Glutamatergic neuron (in vitro differentiated cells): ENCODE results near the gene ZNF845. TPM values are rescaled to one million over a fixed set of nuclear protein-coding genes. Genes with fewer than 3 reads are reported as not detected.
"Not testable (repeated sequence)": the region's sequence is repeated elsewhere in the genome, so short reads cannot be mapped to it uniquely, and the experiment has no call there.

Experiments used
- DNase-seq: peaks from one replicate; pipeline ENCODE4 v3.0.0; 2022
- H3K27ac Mint-ChIP-seq: one replicate; pipeline ENCODE4 v1.8.0; 2020; ENCODE audit warnings: mild to moderate bottlenecking, mixed read lengths, inconsistent platforms; ENCODE audit not compliant: unreplicated experiment
- H3K27me3 Mint-ChIP-seq: one replicate; pipeline ENCODE4 v1.8.0; 2020; ENCODE audit warnings: mild to moderate bottlenecking, moderate library complexity, mixed read lengths, inconsistent platforms; ENCODE audit not compliant: unreplicated experiment
- H3K36me3 Mint-ChIP-seq: one replicate; pipeline ENCODE4 v1.8.0; 2020; ENCODE audit warnings: mild to moderate bottlenecking, mixed read lengths, inconsistent platforms; ENCODE audit not compliant: unreplicated experiment
- H3K4me1 Mint-ChIP-seq: one replicate; pipeline ENCODE4 v1.8.0; 2020; ENCODE audit warnings: mild to moderate bottlenecking, low read depth, mixed read lengths, inconsistent platforms; ENCODE audit not compliant: unreplicated experiment
- H3K4me3 Mint-ChIP-seq: one replicate; pipeline ENCODE4 v1.8.0; 2020; ENCODE audit warnings: mild to moderate bottlenecking, mixed read lengths, inconsistent platforms; ENCODE audit not compliant: unreplicated experiment
- H3K9me3 Mint-ChIP-seq: one replicate; pipeline ENCODE4 v1.8.0; 2020; ENCODE audit warnings: mild to moderate bottlenecking, moderate library complexity, mixed read lengths, inconsistent platforms; ENCODE audit not compliant: unreplicated experiment
- CTCF ChIP-seq: fragments of 200-600 bp; sonication (generic); IDR thresholded peaks from one replicate; pipeline ENCODE4 v1.5.0; 2021; ENCODE audit not compliant: partially characterized antibody, unreplicated experiment
- total RNA-seq: library from RNA; stranded (reverse); fragmentation: NEBNext Ultra II Directional; extraction: Animal tissue kit (Norgen Biotek cat#: 25700); gene quantifications from one replicate; pipeline ENCODE4 v1.2.1, GENCODE V29; 2021; ENCODE audit not compliant: unreplicated experiment

Gene ZNF845
- total RNA-seq, 1 donor from 2014 or later, result 8.5 TPM

GRCh38 chr19:53394974-53395839 lies 61.7 kb downstream of the ZNF845 start, which contains the start of gene ZNF765:
ZNF765 (plus strand) TSS chr19:53395149; CDS start chr19:53398016, 2,867 bp downstream.
- Mint-ChIP-seq H3K27ac (peak within 1 kb of the TSS; percentile 97), H3K4me1 (peaks cover 12% of the 10 kb centered on the region), H3K27me3 (peaks cover 5% of the 10 kb centered on the region), H3K9me3 (peaks cover 11% of the 10 kb centered on the region), H3K4me3 (peak within 1 kb of the TSS; percentile 96), H3K36me3 (no peaks in the 10 kb centered on the region)
- peak; percentile 97 for DNase-seq
- TF ChIP-seq CTCF, result peak; percentile 82

GRCh38 chr19:53395840-53396524 lies 62.4 kb downstream of the ZNF845 start:
- peak overlapping the region; percentile 96 for H3K4me3 Mint-ChIP-seq
- peaks cover 12% of the 10 kb centered on the region for H3K4me1 Mint-ChIP-seq
- not testable (repeated sequence) for H3K36me3 Mint-ChIP-seq, DNase-seq, H3K27me3 Mint-ChIP-seq
- H3K9me3 Mint-ChIP-seq, result peaks cover 11% of the 10 kb centered on the region
- peak overlapping the region; percentile 92 for H3K27ac Mint-ChIP-seq

DNA sequence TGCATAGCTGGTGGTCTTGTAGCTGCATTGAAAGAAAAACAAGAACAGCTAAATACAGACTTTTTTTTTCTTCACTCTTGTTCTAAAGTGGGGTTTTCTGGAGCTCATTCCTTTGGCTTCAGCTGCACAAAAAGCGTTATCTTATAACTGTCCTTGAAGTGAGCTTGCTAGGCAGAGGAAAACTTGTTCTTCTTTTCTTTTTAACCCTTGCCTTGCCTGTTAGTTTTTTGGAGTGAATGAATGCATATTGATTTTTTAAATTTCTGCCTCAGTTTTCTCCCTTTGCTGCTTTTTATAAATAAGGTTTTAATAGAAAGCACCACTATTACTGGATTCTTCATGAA lies 62.9 kb downstream of the ZNF845 start:
- TF ChIP-seq CTCF, result no peak
- no peak overlapping the region for H3K27ac Mint-ChIP-seq
- H3K27me3 Mint-ChIP-seq, result peaks cover 5% of the 10 kb centered on the region
- H3K4me1 Mint-ChIP-seq, result peaks cover 12% of the 10 kb centered on the region
- H3K36me3 Mint-ChIP-seq, result peaks cover 1% of the 10 kb centered on the region
- H3K9me3 Mint-ChIP-seq, result peaks cover 11% of the 10 kb centered on the region
- H3K4me3 Mint-ChIP-seq, result peak overlapping the region; percentile 96
- no peak for DNase-seq

GRCh38 chr19:53397918-53398317 lies 64.4 kb downstream of the ZNF845 start:
- DNase-seq, H3K9me3 Mint-ChIP-seq, H3K4me3 Mint-ChIP-seq, H3K27ac Mint-ChIP-seq, H3K27me3 Mint-ChIP-seq, H3K36me3 Mint-ChIP-seq: not testable (repeated sequence)
- H3K4me1 Mint-ChIP-seq, result peaks cover 12% of the 10 kb centered on the region

Other genes starting within 250 kb of the ZNF845 start
- gene ZNF160, start 230.3 kb upstream of the ZNF845 start, total RNA-seq, result 127 TPM
- gene ZNF415, start 200.8 kb upstream of the ZNF845 start, total RNA-seq, result 12.7 TPM
- gene ZNF347, start 174.7 kb upstream of the ZNF845 start, total RNA-seq, result 11.1 TPM
- 1.1 TPM for gene ZNF665, start 140.4 kb upstream of the ZNF845 start, total RNA-seq
- gene ZNF677, start 78.9 kb upstream of the ZNF845 start, total RNA-seq, result 63.0 TPM
- gene VN1R2, start 75.5 kb upstream of the ZNF845 start, total RNA-seq, result not detected
- gene VN1R4, start 66.0 kb upstream of the ZNF845 start, total RNA-seq, result not detected
- gene ZNF525, start 32.0 kb downstream of the ZNF845 start, total RNA-seq, result 8.2 TPM
- gene ZNF765, start 61.4 kb downstream of the ZNF845 start, total RNA-seq, result 21.4 TPM
- gene ZNF761, start 98.2 kb downstream of the ZNF845 start, total RNA-seq, result 9.8 TPM
- 5.2 TPM for gene ZNF813, start 134.0 kb downstream of the ZNF845 start, total RNA-seq
- gene ZNF331, start 204.4 kb downstream of the ZNF845 start, total RNA-seq, result 13.3 TPM